DMS153 treated with DMSO at 0.1 percent for 48 hours (cell line): ENCODE data around the gene SARM1.

ENCODE experiments used
- DNase-seq: peaks from one replicate; lab custom pipeline; 2025; ENCODE audit not compliant: unreplicated experiment; lab: John Stamatoyannopoulos, UW

SARM1 gene

GRCh38 chr17:28340374-28340773 is 31.1 kb upstream of the SARM1 start:
- no peak for DNase-seq

GRCh38 chr17:28341516-28341915 is 30.0 kb upstream of the SARM1 start:
- no peak for DNase-seq

- no peak for DNase-seq
Observed at GRCh38 chr17:28342313-28342712, 29.2 kb upstream of the SARM1 start.

- no peak for DNase-seq
Observed at GRCh38 chr17:28343491-28343932, 28.0 kb upstream of the SARM1 start.

GRCh38 chr17:28344011-28344410 is 27.5 kb upstream of the SARM1 start:
- no peak for DNase-seq

GRCh38 chr17:28344435-28344901 is 27.0 kb upstream of the SARM1 start:
- DNase-seq: no peak

- DNase-seq: no peak
Observed at GRCh38 chr17:28345419-28346198, 25.9 kb upstream of the SARM1 start.

- DNase-seq: no peak
Observed at GRCh38 chr17:28346199-28346580, 25.3 kb upstream of the SARM1 start.

- DNase-seq: no peak
Observed at GRCh38 chr17:28346746-28347246, 24.7 kb upstream of the SARM1 start.

- DNase-seq: no peak
Observed at GRCh38 chr17:28347261-28347891, 24.1 kb upstream of the SARM1 start.

- no peak for DNase-seq
Observed at GRCh38 chr17:28348979-28349378, 22.5 kb upstream of the SARM1 start.

- no peak for DNase-seq
Observed at GRCh38 chr17:28350271-28350670, 21.2 kb upstream of the SARM1 start.

GRCh38 chr17:28357061-28357900 is 14.2 kb upstream of the SARM1 start, which contains the start of gene POLDIP2:
Gene POLDIP2 (minus strand): TSS chr17:28357527. CDS start chr17:28357448, 79 bp downstream.
- peak; percentile 82 for DNase-seq

- DNase-seq: no peak
Observed at GRCh38 chr17:28357901-28358197, 13.6 kb upstream of the SARM1 start.

- DNase-seq: no peak
Observed at GRCh38 chr17:28363186-28363585, 8.3 kb upstream of the SARM1 start.

GRCh38 chr17:28363776-28364650 is 7.5 kb upstream of the SARM1 start:
- DNase-seq: no peak

- no peak for DNase-seq
Observed at GRCh38 chr17:28364665-28365363, 6.7 kb upstream of the SARM1 start, which contains the start of gene SEBOX. Gene SEBOX (minus strand): TSS chr17:28365199. CDS start chr17:28365151, 48 bp downstream.

- no peak for DNase-seq
Observed at GRCh38 chr17:28365487-28365886, 6.0 kb upstream of the SARM1 start.

- no peak for DNase-seq
Observed at GRCh38 chr17:28366605-28367004, 4.9 kb upstream of the SARM1 start.
